Measurements from ENCODE around the gene NUP205.

The NUP205 gene

GRCh38 chr7:135539629-135540028 lies 18.1 kb upstream of the NUP205 start:
- no peak for DNase-seq

DNA sequence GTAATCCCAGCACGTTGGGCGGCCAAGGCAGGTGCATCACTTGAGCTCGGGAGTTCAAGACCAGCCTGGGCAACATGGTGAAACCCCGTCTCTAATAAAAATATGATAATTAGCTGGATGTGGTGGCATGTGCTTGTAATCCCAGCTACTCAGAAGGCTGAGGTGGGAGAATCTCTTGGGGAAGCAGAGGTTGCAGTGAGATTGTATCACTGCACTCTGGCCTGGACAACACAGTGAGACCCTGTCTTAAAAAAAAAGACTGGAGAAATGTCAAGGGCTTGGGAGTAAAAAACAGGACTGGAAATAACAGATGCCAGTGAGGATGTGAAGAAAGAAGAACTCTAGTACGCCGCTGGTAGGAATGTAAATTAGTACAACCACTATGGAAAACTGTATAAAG lies 16.7 kb upstream of the NUP205 start:
- no peak for DNase-seq

GRCh38 chr7:135550196-135550595 lies 7.5 kb upstream of the NUP205 start:
- DNase-seq, result no peak

GRCh38 chr7:135552148-135552547 lies 5.6 kb upstream of the NUP205 start:
- no peak for DNase-seq

GRCh38 chr7:135553346-135553745 lies 4.4 kb upstream of the NUP205 start:
- DNase-seq, result no peak

- peak; percentile 85 for DNase-seq
Observed at GRCh38 chr7:135558337-135558767, 635 bp downstream of the NUP205 start.

- DNase-seq, result no peak
Observed at GRCh38 chr7:135558881-135559280, 1.2 kb downstream of the NUP205 start.

DNA sequence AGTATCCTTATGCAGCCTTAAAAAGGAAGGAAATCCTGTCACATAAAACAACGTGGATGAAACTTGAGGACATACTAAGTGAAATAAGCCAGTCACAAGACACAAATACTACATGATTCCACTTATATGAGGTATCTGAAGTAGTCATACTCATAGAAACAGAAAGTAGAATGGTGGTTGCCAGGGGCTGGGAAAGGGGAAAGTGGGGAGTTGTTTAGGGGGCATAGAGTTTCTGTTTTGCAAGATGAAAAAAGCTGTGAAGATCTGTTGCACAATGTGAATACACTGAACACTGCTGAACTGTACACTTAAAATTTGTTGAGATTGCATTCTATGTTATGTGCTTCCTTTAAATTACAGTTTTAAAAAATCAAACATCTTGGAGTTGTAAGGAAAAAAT lies 2.9 kb downstream of the NUP205 start:
- DNase-seq, result no peak

DNA sequence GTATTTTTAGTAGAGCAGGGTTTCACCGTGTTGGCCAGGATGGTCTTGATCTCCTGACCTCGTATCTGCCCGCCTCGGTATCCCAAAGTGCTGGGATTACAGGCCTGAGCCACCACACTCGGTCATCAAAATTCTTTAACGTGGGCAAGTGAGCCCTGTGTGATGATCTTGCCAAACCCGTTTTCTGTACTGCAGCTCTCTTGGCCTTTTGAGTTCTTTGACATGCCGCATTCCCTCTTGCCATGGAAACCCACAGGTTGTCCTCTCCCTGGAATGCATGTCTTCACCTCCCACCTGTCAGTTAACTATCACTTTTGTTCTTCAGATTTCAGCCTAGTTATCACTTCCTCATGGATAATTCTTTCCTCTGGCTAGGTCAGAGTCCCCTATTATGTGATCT lies 5.0 kb downstream of the NUP205 start:
- no peak for DNase-seq

GRCh38 chr7:135571834-135572233 lies 14.1 kb downstream of the NUP205 start:
- no peak for DNase-seq

DNA sequence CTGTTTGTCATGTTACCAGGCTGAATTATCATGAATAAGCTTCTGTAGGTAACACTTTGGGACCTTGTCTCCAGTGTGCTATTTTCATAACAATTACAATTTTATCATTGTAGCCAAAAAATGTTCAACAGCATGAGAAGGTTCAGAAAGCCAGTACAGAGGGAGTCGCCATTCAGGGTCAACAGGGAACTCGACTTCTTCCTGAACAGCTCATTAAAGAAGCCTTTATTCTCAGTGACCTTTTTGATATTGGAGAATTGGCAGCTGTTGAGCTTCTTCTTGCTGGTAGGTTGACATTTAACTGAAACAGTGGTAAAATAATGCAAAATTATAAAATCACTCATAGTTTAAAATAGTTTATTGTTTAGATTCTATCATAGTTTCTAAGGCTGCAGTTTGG lies 15.8 kb downstream of the NUP205 start:
- DNase-seq, result no peak

DNA sequence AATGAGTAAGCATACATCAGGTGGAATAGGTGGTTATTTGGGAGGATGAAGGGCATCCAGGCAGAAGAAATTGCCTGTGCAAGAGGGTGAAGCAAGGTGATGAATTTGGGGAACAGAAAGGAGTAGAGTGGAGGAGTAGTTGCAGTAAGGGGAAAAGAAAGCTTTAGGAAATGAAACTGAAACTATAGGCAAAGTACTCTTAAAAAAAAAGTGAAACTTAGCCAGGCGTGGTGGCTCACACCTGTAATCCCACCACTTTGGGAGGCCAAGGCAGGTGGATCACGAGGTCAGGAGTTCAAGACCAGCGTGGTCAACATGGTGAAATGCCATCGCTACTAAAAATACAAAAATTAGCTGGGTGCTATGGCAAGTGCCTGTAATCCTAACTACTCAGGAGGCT lies 17.6 kb downstream of the NUP205 start:
- no peak for DNase-seq

DNA sequence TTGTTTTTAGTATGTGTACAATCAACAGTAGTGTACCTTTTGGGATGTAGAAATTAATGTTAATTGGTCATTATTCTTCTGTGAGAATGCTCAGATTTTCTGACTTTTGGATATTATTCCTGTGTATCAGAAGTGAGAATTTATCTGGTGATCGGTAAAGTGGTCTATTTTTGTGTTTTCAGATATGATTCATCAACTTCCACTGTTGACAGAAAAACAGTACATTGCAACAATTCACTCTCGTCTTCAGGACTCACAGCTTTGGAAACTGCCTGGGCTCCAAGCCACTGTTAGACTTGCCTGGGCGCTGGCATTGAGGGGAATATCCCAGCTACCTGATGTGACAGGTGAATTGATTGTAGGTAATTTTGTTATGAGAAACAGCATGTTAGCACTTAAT lies 20.9 kb downstream of the NUP205 start:
- DNase-seq, result no peak

DNA sequence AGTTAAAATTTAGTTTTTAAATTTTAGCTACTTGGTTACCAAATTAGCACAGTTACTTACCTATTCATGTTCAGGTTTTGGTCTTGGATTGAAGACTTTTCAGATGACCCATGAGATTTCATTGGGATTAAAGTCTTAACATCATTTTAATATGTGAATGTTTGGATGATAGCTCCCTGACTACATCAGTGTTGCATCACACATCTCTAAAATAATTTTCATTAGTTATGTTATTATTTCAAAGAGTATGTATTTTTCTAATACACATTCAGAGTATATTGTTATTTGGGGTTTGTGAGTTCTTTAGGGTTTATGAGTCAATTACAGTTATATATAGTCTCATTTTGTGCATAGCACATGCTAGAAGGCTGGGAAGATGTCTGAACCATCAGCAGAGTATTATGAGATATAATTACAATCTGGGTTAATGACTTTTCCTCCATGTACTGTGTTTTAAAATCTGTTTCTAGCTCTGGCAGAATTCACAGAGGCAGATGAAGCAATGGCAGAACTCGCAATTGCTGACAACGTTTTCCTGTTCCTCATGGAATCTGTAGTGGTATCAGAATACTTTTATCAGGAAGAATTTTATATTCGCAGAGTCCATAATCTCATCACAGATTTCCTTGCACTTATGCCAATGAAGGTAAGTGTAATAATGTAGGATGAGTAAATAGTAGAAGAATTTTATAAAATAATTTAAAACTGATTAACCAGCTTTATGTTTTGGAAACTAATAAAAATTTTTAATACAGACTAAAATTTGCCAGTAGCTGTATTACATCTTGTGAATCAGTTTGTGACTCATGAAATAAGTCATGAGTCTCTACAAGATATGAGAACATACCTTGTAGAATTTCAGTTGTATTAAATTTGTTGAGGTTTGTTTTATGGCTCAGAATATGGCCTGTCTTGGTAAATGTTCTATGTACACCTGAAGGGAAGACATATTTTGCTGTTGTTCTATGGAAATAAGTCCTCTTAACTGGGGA lies 26.9 kb downstream of the NUP205 start:
- no peak for DNase-seq

GRCh38 chr7:135597181-135597925 lies 39.6 kb downstream of the NUP205 start:
- no peak for DNase-seq

- no peak for DNase-seq
Observed at GRCh38 chr7:135597926-135598305, 40.2 kb downstream of the NUP205 start.

- no peak for DNase-seq
Observed at GRCh38 chr7:135599471-135599870, 41.8 kb downstream of the NUP205 start.

- no peak for DNase-seq
Observed at GRCh38 chr7:135600226-135600625, 42.5 kb downstream of the NUP205 start.

- DNase-seq, result no peak
Observed at GRCh38 chr7:135601182-135601581, 43.5 kb downstream of the NUP205 start.

DNA sequence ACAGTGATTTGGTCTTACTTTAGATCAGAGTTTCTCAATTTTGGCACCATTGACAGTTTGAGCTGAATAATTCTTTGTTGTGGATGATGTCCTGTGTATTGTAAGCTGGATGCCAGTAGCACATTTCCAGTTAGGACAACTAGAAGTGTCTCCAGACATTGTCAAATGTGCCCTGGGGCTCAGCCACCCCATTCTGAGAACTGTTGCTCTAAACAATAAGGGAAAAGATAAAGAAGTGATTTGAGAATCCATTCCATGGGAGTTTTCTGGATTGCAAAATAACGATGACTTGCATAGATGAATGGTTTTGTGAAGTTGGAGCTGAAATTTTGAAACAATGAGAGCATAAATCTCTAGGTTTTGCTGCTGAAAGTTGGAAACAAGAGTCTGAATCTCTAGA lies 44.6 kb downstream of the NUP205 start:
- DNase-seq, result no peak

DNA sequence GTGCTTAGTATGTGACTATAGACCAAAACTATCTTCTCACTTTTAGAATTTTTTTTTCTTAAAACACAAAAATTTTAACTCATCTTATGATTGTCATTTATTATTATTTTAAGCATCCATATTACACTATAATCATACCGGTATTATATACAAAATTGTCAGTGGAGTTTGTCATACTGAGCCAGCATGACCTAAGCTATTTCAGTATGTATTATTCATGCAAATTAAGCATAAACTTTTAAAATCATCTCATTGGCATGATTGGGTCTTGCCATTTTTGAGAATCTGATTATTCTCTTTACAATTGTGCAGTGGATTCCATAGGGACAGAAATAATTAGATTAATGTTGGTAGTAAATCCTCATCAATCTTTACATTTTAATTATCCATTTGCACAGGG lies 58.4 kb downstream of the NUP205 start:
- no peak for DNase-seq

GRCh38 chr7:135617781-135618180 lies 60.1 kb downstream of the NUP205 start:
- DNase-seq, result no peak

- no peak for DNase-seq
Observed at GRCh38 chr7:135618510-135618909, 60.8 kb downstream of the NUP205 start.

GRCh38 chr7:135620447-135620846 lies 62.7 kb downstream of the NUP205 start:
- no peak for DNase-seq
